22Rv1 (cell line): ENCODE results near the gene GPR4.

Experiments used
- ZFX ChIP-seq: fragments of 450-650 bp; IDR thresholded peaks from 2 replicates; pipeline ENCODE4 v1.6.1; 2017; ENCODE audit warnings: antibody characterized with exemption, borderline replicate concordance
- TF ChIP-seq, protein P1 (sequence below): fragments of 450-650 bp; IDR thresholded peaks from 2 replicates; pipeline ENCODE4 v1.5.1; 2017; ENCODE audit warnings: mild to moderate bottlenecking

DNA sequence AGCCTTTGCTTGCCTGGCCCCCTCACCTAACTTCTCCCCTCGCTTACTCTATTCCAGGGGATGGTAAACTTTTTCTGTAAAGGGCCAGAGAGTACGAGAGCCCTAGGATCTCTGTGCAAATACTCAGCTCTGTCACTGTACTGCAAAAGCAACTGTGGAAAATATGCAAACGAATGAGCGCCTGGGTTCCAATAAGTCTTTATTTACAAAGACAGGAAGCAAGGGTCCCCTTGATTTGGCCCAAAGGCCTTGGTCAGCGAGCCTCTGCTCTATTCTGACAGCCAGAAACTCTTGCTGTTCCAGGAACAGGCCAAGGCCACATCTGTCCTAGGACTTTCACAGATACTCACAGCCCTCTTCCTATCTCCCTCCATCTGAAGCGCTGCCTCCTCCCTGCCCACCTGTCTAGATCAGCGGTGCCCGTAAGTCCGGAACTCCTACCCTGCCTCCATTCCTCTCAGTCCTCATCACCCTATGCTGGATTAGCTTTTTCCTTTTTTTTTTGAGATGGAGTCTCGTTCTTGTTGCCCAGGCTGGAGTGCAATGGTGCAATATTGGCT lies 54.7 kb downstream of the GPR4 start:
- TF ChIP-seq, protein P1, sequence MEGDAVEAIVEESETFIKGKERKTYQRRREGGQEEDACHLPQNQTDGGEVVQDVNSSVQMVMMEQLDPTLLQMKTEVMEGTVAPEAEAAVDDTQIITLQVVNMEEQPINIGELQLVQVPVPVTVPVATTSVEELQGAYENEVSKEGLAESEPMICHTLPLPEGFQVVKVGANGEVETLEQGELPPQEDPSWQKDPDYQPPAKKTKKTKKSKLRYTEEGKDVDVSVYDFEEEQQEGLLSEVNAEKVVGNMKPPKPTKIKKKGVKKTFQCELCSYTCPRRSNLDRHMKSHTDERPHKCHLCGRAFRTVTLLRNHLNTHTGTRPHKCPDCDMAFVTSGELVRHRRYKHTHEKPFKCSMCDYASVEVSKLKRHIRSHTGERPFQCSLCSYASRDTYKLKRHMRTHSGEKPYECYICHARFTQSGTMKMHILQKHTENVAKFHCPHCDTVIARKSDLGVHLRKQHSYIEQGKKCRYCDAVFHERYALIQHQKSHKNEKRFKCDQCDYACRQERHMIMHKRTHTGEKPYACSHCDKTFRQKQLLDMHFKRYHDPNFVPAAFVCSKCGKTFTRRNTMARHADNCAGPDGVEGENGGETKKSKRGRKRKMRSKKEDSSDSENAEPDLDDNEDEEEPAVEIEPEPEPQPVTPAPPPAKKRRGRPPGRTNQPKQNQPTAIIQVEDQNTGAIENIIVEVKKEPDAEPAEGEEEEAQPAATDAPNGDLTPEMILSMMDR: no peak
- no peak for TF ChIP-seq ZFX
